Measurements from ENCODE around the gene SEPTIN11. TPM values are rescaled to one million over a fixed set of nuclear protein-coding genes. Genes with fewer than 3 reads are reported as not detected.

SEPTIN11 gene
- polyA plus RNA-seq, 1 experiment, result 346 TPM

DNA sequence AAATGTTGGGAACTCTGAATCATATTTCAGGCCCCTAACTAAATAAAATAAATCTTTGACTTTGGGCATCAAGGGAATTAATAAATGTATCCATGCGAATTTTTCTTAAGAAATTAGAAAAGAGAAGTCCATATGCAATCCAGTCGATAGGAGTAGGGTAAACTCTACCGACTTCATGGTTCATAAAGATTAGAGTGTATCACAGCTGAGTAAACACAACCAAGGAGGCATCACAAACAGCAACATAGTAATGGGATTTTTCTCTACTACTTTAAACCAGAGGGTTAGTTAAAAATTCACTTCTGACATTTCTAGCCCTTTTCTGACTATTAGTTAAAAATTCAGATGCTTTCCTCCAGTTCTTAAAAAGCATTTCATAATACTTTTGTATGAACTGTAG is 19.9 kb downstream of the SEPTIN11 start:
- Histone ChIP-seq H3K27me3 (ENCODE audit: control insufficient read depth, insufficient read depth, low read length) (no peaks in the 10 kb centered on the region), H3K4me3 (ENCODE audit: low read depth, low read length) (no peak overlapping the region), H3K36me3 (ENCODE audit: control insufficient read depth, insufficient read depth, low read length) (peaks cover 4% of the 10 kb centered on the region)
- CTCF ChIA-PET, result interaction anchor here (0.9 kb wide), 1 partner anchor 56 kb away, joined by 3 read pairs; no protein-coding TSS in a partner anchor
- TF ChIP-seq CTCF (IDR thresholded peaks at IDR 0.05; ENCODE audit: insufficient read depth, low read depth, low read length), result no peak
- POLR2A ChIA-PET, result no interaction called here
- no peak for DNase-seq (ENCODE audit: low read depth)

GRCh38 chr4:76969941-76970529 is 20.5 kb downstream of the SEPTIN11 start:
- DNase-seq (ENCODE audit: low read depth), result no peak
- peaks cover 7% of the 10 kb centered on the region for H3K36me3 ChIP-seq (ENCODE audit: control insufficient read depth, insufficient read depth, low read length)
- H3K4me3 ChIP-seq (ENCODE audit: low read depth, low read length), result no peak overlapping the region
- TF ChIP-seq CTCF (IDR thresholded peaks at IDR 0.05; ENCODE audit: insufficient read depth, low read depth, low read length), result no peak
- H3K27me3 ChIP-seq (ENCODE audit: control insufficient read depth, insufficient read depth, low read length), result no peaks in the 10 kb centered on the region
- POLR2A ChIA-PET, result no interaction called here
- CTCF ChIA-PET, result no interaction called here

DNA sequence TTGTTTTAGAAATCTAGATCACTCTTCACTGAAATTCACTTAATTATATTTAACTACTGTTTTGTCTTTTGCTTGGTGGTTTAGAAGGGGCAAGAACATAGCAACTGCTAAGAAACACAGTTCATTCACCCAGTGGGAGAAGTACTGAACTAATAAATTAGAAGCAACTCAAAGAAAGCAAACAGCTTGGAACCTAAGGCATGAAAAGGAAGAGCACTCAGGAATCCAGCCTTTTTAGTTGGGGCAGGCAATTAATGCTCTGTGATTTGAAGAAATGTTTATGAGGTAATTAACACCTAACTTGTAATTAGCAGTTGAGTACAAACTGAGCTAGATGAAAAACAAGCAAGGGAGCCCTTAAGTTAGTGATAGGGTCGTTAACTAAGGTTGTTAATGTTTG is 22.8 kb downstream of the SEPTIN11 start:
- POLR2A ChIA-PET, result no interaction called here
- Histone ChIP-seq H3K4me3 (ENCODE audit: low read depth, low read length) (no peak overlapping the region), H3K27me3 (ENCODE audit: control insufficient read depth, insufficient read depth, low read length) (no peaks in the 10 kb centered on the region), H3K36me3 (ENCODE audit: control insufficient read depth, insufficient read depth, low read length) (peaks cover 7% of the 10 kb centered on the region)
- CTCF ChIA-PET, result no interaction called here
- no peak for DNase-seq (ENCODE audit: low read depth)
- TF ChIP-seq CTCF (IDR thresholded peaks at IDR 0.05; ENCODE audit: insufficient read depth, low read depth, low read length), result no peak

GRCh38 chr4:76974150-76974549 is 24.6 kb downstream of the SEPTIN11 start:
- Histone ChIP-seq H3K36me3 (ENCODE audit: control insufficient read depth, insufficient read depth, low read length) (peaks cover 7% of the 10 kb centered on the region), H3K27me3 (ENCODE audit: control insufficient read depth, insufficient read depth, low read length) (no peaks in the 10 kb centered on the region), H3K4me3 (ENCODE audit: low read depth, low read length) (no peak overlapping the region)
- POLR2A ChIA-PET, result no interaction called here
- CTCF ChIA-PET, result interaction anchor here (1.0 kb wide), 1 partner anchor 10 kb away, joined by 3 read pairs; no protein-coding TSS in a partner anchor
- DNase-seq (ENCODE audit: low read depth), result no peak
- no peak for TF ChIP-seq CTCF (IDR thresholded peaks at IDR 0.05; ENCODE audit: insufficient read depth, low read depth, low read length)

GRCh38 chr4:76977113-76977512 is 27.6 kb downstream of the SEPTIN11 start:
- POLR2A ChIA-PET, result interaction anchor here (1.1 kb wide), 1 partner anchor 20 kb away, joined by 27 read pairs; no protein-coding TSS in a partner anchor
- peaks cover 7% of the 10 kb centered on the region for H3K36me3 ChIP-seq (ENCODE audit: control insufficient read depth, insufficient read depth, low read length)
- CTCF ChIA-PET, result interaction anchor here (1.0 to 1.3 kb wide), 2 partner anchors 12 to 14 kb away, joined by 3 read pairs; no protein-coding TSS in a partner anchor

More at GRCh38 chr4:76977113-76977512, 27.6 kb downstream of the SEPTIN11 start:
- no peak for TF ChIP-seq CTCF (IDR thresholded peaks at IDR 0.05; ENCODE audit: insufficient read depth, low read depth, low read length)
- no peak for DNase-seq (ENCODE audit: low read depth)
- H3K27me3 ChIP-seq (ENCODE audit: control insufficient read depth, insufficient read depth, low read length), result no peaks in the 10 kb centered on the region
- H3K4me3 ChIP-seq (ENCODE audit: low read depth, low read length), result no peak overlapping the region
